Measurements from ENCODE around the gene CTDSPL2.

CTDSPL2 gene

DNA sequence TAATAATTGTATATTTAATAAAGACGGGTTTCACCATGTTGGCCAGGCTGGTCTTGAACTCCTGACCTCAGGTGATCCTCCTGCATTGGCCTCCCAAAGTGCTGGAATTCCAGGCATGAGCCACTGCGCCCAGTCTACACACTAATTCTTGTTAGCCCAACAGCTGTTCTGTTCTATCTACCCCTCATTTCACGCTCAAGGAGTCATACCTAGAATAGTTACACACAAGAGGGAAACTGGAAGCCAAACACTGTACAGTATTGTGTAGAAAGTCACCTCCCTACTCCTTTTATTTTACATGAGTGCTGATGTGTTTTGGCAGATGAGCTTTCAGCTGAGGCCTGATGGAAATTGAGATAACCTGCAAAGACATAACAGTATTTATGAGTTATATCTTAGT, 13.4 kb upstream of the CTDSPL2 start:
- DNase-seq (ENCODE audit: low spot score), result no peak
- POLR2A ChIA-PET (ENCODE audit: low non-redundant PET), result no interaction called here
- H3K27ac ChIP-seq, result no peak overlapping the region
- CTCF ChIA-PET, result no interaction called here
- TF ChIP-seq, protein P1, sequence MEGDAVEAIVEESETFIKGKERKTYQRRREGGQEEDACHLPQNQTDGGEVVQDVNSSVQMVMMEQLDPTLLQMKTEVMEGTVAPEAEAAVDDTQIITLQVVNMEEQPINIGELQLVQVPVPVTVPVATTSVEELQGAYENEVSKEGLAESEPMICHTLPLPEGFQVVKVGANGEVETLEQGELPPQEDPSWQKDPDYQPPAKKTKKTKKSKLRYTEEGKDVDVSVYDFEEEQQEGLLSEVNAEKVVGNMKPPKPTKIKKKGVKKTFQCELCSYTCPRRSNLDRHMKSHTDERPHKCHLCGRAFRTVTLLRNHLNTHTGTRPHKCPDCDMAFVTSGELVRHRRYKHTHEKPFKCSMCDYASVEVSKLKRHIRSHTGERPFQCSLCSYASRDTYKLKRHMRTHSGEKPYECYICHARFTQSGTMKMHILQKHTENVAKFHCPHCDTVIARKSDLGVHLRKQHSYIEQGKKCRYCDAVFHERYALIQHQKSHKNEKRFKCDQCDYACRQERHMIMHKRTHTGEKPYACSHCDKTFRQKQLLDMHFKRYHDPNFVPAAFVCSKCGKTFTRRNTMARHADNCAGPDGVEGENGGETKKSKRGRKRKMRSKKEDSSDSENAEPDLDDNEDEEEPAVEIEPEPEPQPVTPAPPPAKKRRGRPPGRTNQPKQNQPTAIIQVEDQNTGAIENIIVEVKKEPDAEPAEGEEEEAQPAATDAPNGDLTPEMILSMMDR (conservative IDR thresholded peaks at IDR 0.05; ENCODE audit: low read depth), result no peak

DNA sequence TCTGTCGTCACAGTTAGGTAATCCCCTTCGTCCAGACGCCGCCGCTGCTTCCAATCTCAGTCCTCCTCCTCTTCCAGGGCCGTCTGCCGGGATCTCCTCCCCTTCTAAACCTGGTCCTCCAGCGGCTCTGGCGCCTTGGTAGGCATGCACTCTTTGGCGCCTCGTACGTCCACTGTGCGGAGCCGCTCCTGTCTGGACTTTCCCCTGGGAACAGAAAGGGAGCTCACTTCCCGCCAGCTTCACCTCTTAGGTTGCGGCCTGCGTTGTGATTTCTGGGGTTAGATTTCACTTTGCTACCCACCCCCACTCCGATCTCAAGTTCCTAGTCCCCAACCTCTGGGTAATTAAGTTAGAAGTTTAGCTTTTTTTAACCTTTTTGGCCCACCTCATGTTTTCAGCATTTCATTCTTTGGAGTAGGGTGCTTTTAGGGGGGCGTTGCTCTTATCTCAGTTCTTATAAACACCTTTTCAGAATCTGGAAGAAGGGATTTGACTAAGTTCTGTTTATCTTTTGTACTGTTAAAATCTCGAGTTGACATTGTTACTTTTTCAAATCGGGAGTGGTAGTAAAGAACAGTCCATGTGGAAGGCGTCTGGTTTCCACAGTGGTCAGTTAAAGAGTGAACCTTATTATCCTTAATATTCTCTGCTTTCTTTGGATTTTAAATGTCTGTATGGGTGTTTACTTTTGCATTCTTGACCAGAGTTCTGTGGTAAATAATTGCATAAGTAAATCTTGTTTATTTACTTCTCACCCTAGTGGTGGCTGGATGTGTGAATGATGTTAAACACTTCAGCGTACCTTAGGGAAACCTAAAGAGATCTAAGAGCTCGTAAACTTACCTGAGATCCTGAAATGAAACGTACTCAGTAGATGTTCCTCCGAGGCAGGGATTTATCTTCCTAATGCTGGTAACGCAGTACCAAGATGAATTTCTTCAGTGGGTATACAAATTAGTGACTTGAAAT, 611 bp downstream of the CTDSPL2 start:
- H3K27ac ChIP-seq, result peak overlapping the region; percentile 99
- peak; percentile 60 for DNase-seq (ENCODE audit: low spot score)
- TF ChIP-seq, protein P1 (conservative IDR thresholded peaks at IDR 0.05; ENCODE audit: low read depth), result no peak; the same call in 1 of the 2 replicates
- ChIA-PET POLR2A (ENCODE audit: low non-redundant PET) (interaction anchor here (1.0 kb wide), 1 partner anchor 47 kb away, joined by 3 read pairs; no protein-coding TSS in a partner anchor), CTCF (interaction anchor here (0.6 to 1.8 kb wide), 7 partner anchors 29 to 1979 kb away, joined by 3 to 7 read pairs (median 4); no protein-coding TSS in a partner anchor)

DNA sequence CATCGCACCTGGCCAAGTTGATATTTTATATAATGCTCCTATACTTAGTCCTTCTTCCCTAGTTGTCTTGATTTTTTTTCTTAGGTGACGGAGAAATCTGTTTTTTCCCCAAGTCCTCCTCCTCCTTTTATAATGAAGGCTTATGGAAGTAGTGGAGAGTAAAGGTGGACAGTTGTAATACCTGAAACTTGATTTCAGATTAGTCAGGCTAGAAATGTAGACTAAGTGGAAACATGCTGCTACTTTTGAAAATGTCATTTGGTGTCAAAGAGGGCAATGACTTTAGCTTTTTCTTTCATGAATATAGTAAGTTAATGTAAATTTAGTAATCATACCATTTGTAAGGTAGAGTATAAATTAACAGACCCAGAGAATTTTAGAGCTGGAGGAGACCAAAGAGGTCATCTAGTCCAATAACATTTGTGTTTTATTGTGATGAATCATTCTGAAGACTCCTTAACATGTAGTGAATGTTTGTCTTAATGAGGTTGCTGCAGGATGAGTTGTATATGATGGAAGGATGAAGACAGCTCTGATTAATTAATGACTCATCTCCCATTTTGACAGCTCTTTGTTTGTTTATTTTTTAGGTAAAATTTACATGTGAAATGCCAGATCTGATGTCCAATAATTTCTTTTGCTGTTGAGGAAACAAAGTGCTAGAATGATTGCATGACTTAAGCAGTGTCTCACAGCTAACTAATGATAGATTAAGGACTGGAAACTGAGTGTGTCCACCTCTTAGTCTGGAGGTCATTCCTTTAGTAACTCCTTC, 8.7 kb downstream of the CTDSPL2 start:
- peak; percentile 44 for DNase-seq (ENCODE audit: low spot score)
- 0 out of 2 replicates have a peak overlapping the region, but pooled peaks have one; percentile 24 for H3K27ac ChIP-seq
- TF ChIP-seq, protein P1 (conservative IDR thresholded peaks at IDR 0.05; ENCODE audit: low read depth), result no peak
- POLR2A ChIA-PET (ENCODE audit: low non-redundant PET), result no interaction called here
- CTCF ChIA-PET, result interaction anchor here (0.6 kb wide), 2 partner anchors 34 to 1218 kb away, joined by 3 read pairs; no protein-coding TSS in a partner anchor

DNA sequence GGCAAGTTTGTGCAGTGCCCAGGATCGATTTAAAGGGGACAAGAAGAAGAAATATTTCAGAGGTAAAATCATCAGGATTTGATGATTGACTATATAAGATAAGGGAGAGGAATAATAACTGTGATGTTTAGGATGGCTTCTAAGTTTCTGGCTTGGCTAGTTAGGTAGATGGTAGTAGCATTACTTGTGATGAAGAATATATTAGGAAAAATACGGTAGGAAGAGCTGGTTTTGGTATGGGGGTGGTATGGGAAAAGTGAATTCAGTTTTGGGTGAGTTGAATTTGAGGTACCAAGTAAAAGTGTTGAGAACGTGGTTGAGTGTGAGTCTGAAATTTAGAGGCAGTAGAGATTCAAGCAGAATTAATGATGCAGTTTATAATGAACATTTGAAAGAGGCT, 11.0 kb downstream of the CTDSPL2 start:
- TF ChIP-seq, protein P1 (conservative IDR thresholded peaks at IDR 0.05; ENCODE audit: low read depth), result no peak
- no peak for DNase-seq (ENCODE audit: low spot score)
- ChIA-PET POLR2A (ENCODE audit: low non-redundant PET) (no interaction called here), CTCF (no interaction called here)
- no peak overlapping the region for H3K27ac ChIP-seq

DNA sequence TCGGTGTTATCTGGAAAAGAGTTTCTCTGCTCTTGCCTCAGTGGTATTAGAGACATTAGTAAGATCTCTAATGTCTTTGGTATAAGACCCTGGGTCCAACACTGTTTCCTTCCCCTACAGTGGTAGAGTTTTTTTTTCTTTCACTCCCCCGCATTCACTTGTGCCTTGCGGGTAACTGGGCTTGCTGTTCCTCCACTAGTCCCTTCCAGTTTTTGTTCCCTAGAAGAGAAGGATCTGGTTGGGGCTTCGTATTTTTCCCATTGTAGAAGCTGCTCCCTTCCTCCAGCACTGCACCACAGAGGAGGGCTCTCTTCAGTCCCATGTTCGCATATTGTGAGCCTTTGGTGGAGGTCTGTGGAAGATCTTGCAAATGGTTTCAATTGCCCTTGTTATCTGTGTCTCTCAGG, 13.7 kb downstream of the CTDSPL2 start:
- ChIA-PET CTCF (no interaction called here), POLR2A (ENCODE audit: low non-redundant PET) (no interaction called here)
- TF ChIP-seq, protein P1 (conservative IDR thresholded peaks at IDR 0.05; ENCODE audit: low read depth), result no peak
- no peak overlapping the region for H3K27ac ChIP-seq
- no peak for DNase-seq (ENCODE audit: low spot score)

DNA sequence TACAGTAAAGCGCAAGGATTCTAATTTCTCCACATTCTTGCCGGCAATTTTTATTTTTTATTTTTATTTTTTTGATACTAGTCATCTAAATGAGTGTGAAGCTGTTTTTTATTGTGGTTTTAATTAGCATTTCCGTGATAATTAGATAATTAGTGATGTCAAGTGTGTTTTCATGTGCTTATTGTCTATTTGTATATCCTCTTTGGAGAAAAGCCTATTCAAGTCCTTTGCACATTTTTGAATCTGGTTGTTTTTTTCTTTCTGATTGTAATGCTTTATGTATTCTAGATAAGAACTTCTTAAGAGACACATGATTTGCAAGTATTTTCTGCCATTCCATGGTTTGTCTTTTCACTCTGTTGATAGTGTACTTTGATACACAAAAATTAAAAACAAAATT, 16.1 kb downstream of the CTDSPL2 start:
- no peak for DNase-seq (ENCODE audit: low spot score)
- ChIA-PET POLR2A (ENCODE audit: low non-redundant PET) (no interaction called here), CTCF (no interaction called here)
- TF ChIP-seq, protein P1 (conservative IDR thresholded peaks at IDR 0.05; ENCODE audit: low read depth), result no peak
- no peak overlapping the region for H3K27ac ChIP-seq

All from RWPE1 (cell line).